H1 (cell line): ENCODE measurements around the gene CCSAP. TPM values are rescaled to one million over a fixed set of nuclear protein-coding genes. Genes with fewer than 3 reads are reported as not detected.

Experiments used
- CTCF ChIA-PET: fragments of 300-600 bp; sonication (Branson Sonifier 250); formaldehyde crosslinking; loops from one replicate; lab custom pipeline; 2021; ENCODE audit not compliant: partially characterized antibody; lab: Charles Lee
- POLR2A ChIA-PET: fragments of 300-600 bp; sonication (Branson Sonifier 250); formaldehyde crosslinking; loops from one replicate; lab custom pipeline; 2021; ENCODE audit warnings: inconsistent platforms; ENCODE audit not compliant: partially characterized antibody; lab: Charles Lee
- DNase-seq, 2 experiments: peaks; one replicate each; pipeline versions ENCODE4 v3.0.0 to v3.0.0-alpha.2; 2010 to 2022; ENCODE audit warnings: low spot score in 2 of 2, low read depth in 1 of 2, mixed read lengths in 1 of 2
- FAIRE-seq: peaks from 2 replicates; lab custom pipeline; 2011; peaks lifted over from hg19 to GRCh38; lab: Jason Lieb, UNC
- H2AFZ ChIP-seq: 2 replicates; pipeline ENCODE4 v1.8.1; 2012; ENCODE audit warnings: low read length, inconsistent platforms
- H2AK5ac ChIP-seq: 2 replicates; pipeline ENCODE4 v1.6.1; 2013; ENCODE audit warnings: low read depth, low read length
- H2BK120ac ChIP-seq: replicated peaks from 2 replicates; pipeline ENCODE3; 2013; ENCODE audit warnings: low read depth, low read length, inconsistent platforms
- H2BK12ac ChIP-seq: 2 replicates; pipeline ENCODE4 v1.6.1; 2013; ENCODE audit warnings: low read depth, low read length
- H2BK15ac ChIP-seq: 2 replicates; pipeline ENCODE4 v1.6.1; 2013; ENCODE audit warnings: low read length
- H2BK20ac ChIP-seq: 2 replicates; pipeline ENCODE4 v1.6.1; 2013; ENCODE audit warnings: low read length
- H2BK5ac ChIP-seq: 2 replicates; pipeline ENCODE4 v1.6.1; 2013; ENCODE audit warnings: low read depth, low read length
- H3K14ac ChIP-seq: 2 replicates; pipeline ENCODE4 v1.6.1; 2013; ENCODE audit warnings: inconsistent platforms; ENCODE audit not compliant: insufficient read length
- H3K18ac ChIP-seq: 2 replicates; pipeline ENCODE4 v1.6.1; 2013; ENCODE audit warnings: low read length; ENCODE audit errors: extremely low read depth
- H3K23ac ChIP-seq: 2 replicates; pipeline ENCODE4 v1.6.1; 2013; ENCODE audit warnings: inconsistent platforms; ENCODE audit not compliant: insufficient read length
- H3K23me2 ChIP-seq: 2 replicates; pipeline ENCODE4 v1.6.1; 2013; ENCODE audit warnings: low read depth, low read length
- H3K27ac ChIP-seq: 2 replicates; pipeline ENCODE4 v1.6.1; 2011; ENCODE audit warnings: low read depth, low read length, inconsistent platforms
- H3K27me3 ChIP-seq, 4 experiments: replicated peaks in 1 of 4; 1 replicate in 1 of 4; 2 replicates in 3 of 4; pipeline versions ENCODE4 v1.6.1 to v1.8.1; 2011 to 2013; ENCODE audit warnings: low read length in 3 of 4, mild to moderate bottlenecking in 3 of 4, inconsistent platforms in 2 of 4, mixed read lengths in 2 of 4, moderate library complexity in 1 of 4; ENCODE audit not compliant: control insufficient read depth in 3 of 4, insufficient read depth in 3 of 4; ENCODE audit errors: extremely low read depth in 1 of 4
- H3K36me3 ChIP-seq, 4 experiments: 2 replicates each; pipeline versions ENCODE4 v1.6.1 to v1.8.1; 2011 to 2013; ENCODE audit warnings: mild to moderate bottlenecking in 4 of 4, low read length in 3 of 4, moderate library complexity in 2 of 4, control low read depth in 1 of 4, inconsistent platforms in 1 of 4; ENCODE audit not compliant: insufficient read depth in 4 of 4, control insufficient read depth in 2 of 4
- H3K4ac ChIP-seq: replicated peaks from 2 replicates; pipeline ENCODE3; 2013; ENCODE audit warnings: low read length, low read depth, mixed read lengths, inconsistent platforms; ENCODE audit not compliant: insufficient read length
- H3K4me1 ChIP-seq, 4 experiments: replicated peaks in 1 of 4; 1 replicate in 1 of 4; 2 replicates in 3 of 4; pipeline versions ENCODE4 v1.6.1 to v1.8.1; 2011 to 2013; ENCODE audit warnings: low read length in 3 of 4, inconsistent platforms in 2 of 4, mixed read lengths in 1 of 4; ENCODE audit not compliant: insufficient read depth in 4 of 4, control insufficient read depth in 3 of 4
- H3K4me2 ChIP-seq, 2 experiments: 2 replicates each; pipeline versions ENCODE4 v1.6.1 to v1.8.1; 2011 to 2013; ENCODE audit warnings: low read depth in 2 of 2, low read length in 2 of 2, control low read depth in 1 of 2, inconsistent platforms in 1 of 2, mild to moderate bottlenecking in 1 of 2; ENCODE audit not compliant: insufficient read depth in 1 of 2
- H3K4me3 ChIP-seq, 4 experiments: fragments of 200-600, 300-600 bp in 1 of 4; sonication (generic), shearing (Covaris generic), sonication (Bioruptor Twin) in 1 of 4; 2 replicates each; pipeline versions ENCODE4 v1.5.1 to v1.8.1; 2011 to 2016; ENCODE audit warnings: low read length in 4 of 4, low read depth in 3 of 4, control low read depth in 2 of 4, inconsistent platforms in 2 of 4, mild to moderate bottlenecking in 2 of 4, mixed read lengths in 1 of 4, moderate library complexity in 1 of 4; ENCODE audit not compliant: insufficient read depth in 2 of 4; ENCODE audit errors: extremely low read depth in 1 of 4
- H3K56ac ChIP-seq: replicated peaks from 2 replicates; pipeline ENCODE3; 2013; ENCODE audit warnings: low read depth, mild to moderate bottlenecking, mixed read lengths, low read length, inconsistent platforms; ENCODE audit not compliant: insufficient read length
- H3K79me1 ChIP-seq: 2 replicates; pipeline ENCODE4 v1.6.1; 2013; ENCODE audit warnings: low read depth, low read length, control low read depth
- H3K79me2 ChIP-seq, 2 experiments: 2 replicates each; pipeline versions ENCODE4 v1.6.1 to v1.8.1; 2012 to 2013; ENCODE audit warnings: low read length in 2 of 2, mild to moderate bottlenecking in 2 of 2, inconsistent platforms in 1 of 2; ENCODE audit not compliant: insufficient read depth in 2 of 2, control insufficient read depth in 1 of 2
- H3K9ac ChIP-seq, 4 experiments: replicated peaks in 1 of 4; 1 replicate in 1 of 4; 2 replicates in 3 of 4; pipeline versions ENCODE4 v1.6.1 to v1.8.1; 2011 to 2013; ENCODE audit warnings: low read depth in 3 of 4, low read length in 3 of 4, control low read depth in 2 of 4, mild to moderate bottlenecking in 2 of 4, moderate library complexity in 2 of 4, inconsistent platforms in 1 of 4; ENCODE audit errors: extremely low read depth in 1 of 4
- H3K9me3 ChIP-seq, 2 experiments: 2 replicates each; pipeline versions ENCODE4 v1.6.1 to v1.8.1; 2012 to 2013; ENCODE audit warnings: mild to moderate bottlenecking in 2 of 2, moderate library complexity in 2 of 2, control low read depth in 1 of 2, inconsistent platforms in 1 of 2, low read depth in 1 of 2, low read length in 1 of 2, mixed read lengths in 1 of 2; ENCODE audit not compliant: insufficient read depth in 2 of 2
- H4K20me1 ChIP-seq, 2 experiments: replicated peaks in 1 of 2; 2 replicates each; pipeline versions ENCODE3 to v1.8.1; 2011 to 2013; ENCODE audit warnings: inconsistent platforms in 2 of 2, low read length in 2 of 2, mild to moderate bottlenecking in 1 of 2; ENCODE audit not compliant: insufficient read depth in 2 of 2, control insufficient read depth in 1 of 2
- H4K5ac ChIP-seq: 2 replicates; pipeline ENCODE4 v1.6.1; 2013; ENCODE audit warnings: low read length, low read depth, mixed read lengths, inconsistent platforms; ENCODE audit not compliant: insufficient read length
- H4K8ac ChIP-seq: 2 replicates; pipeline ENCODE4 v1.8.0; 2013; ENCODE audit warnings: mild to moderate bottlenecking, moderate library complexity, low read length, inconsistent platforms; ENCODE audit not compliant: insufficient read depth; ENCODE audit errors: extremely low read depth
- H4K91ac ChIP-seq: replicated peaks from 2 replicates; pipeline ENCODE3; 2013; ENCODE audit warnings: low read length, mixed read lengths, inconsistent platforms; ENCODE audit not compliant: insufficient read length
- CBX8 ChIP-seq: fragments of 300-800, 300-1000 bp; sonication (generic); IDR thresholded peaks from 2 replicates; pipeline ENCODE4 v1.7.1; 2016; ENCODE audit warnings: low read depth, low read length, borderline replicate concordance
- CTCF ChIP-seq, 3 experiments: IDR thresholded peaks; 1 replicate in 2 of 3; 2 replicates in 1 of 3; pipeline versions ENCODE4 v1.5.1 to v1.6.1; 2011; ENCODE audit warnings: low read length in 3 of 3, mild to moderate bottlenecking in 3 of 3, inconsistent platforms in 2 of 3, low read depth in 1 of 3, moderate library complexity in 1 of 3; ENCODE audit not compliant: insufficient read depth in 1 of 3; ENCODE audit errors: control extremely low read depth in 1 of 3
- EGR1 ChIP-seq: IDR thresholded peaks from 2 replicates; pipeline ENCODE4 v1.6.1; 2011; ENCODE audit warnings: low read depth, low read length, borderline replicate concordance
- GABPA ChIP-seq: IDR thresholded peaks from 2 replicates; pipeline ENCODE4 v1.6.1; 2011; ENCODE audit warnings: mild to moderate bottlenecking, low read length, moderate library complexity, borderline replicate concordance; ENCODE audit not compliant: insufficient read depth
- HDAC6 ChIP-seq: IDR thresholded peaks from one replicate; pipeline ENCODE4 v1.7.1; 2012; ENCODE audit warnings: low read depth, mild to moderate bottlenecking, inconsistent platforms, low read length, moderate library complexity
- KDM1A ChIP-seq: fragments of 200-600, 300-600 bp; sonication (generic); IDR thresholded peaks from 2 replicates; pipeline ENCODE4 v1.7.1; 2016; ENCODE audit warnings: mild to moderate bottlenecking, low read length, borderline replicate concordance
- NRF1 ChIP-seq: IDR thresholded peaks from 2 replicates; pipeline ENCODE4 v1.6.1; 2011; ENCODE audit warnings: mild to moderate bottlenecking, low read depth, low read length, improper control_type of control experiment
- SAP30 ChIP-seq: fragments of 300-600 bp; sonication (generic); IDR thresholded peaks from 2 replicates; pipeline ENCODE4 v1.7.1; 2012; ENCODE audit warnings: low read length, moderate library complexity, mild to moderate bottlenecking, inconsistent platforms; ENCODE audit not compliant: insufficient read depth, insufficient replicate concordance
- SIRT6 ChIP-seq: IDR thresholded peaks from one replicate; pipeline ENCODE4 v1.7.1; 2012; ENCODE audit warnings: low read length, inconsistent platforms
- TEAD4 ChIP-seq: IDR thresholded peaks from 2 replicates; pipeline ENCODE4 v1.6.1; 2012; ENCODE audit warnings: low read depth, low read length, inconsistent platforms, mixed read lengths
- YY1 ChIP-seq: IDR thresholded peaks from 2 replicates; pipeline ENCODE4 v1.6.1; 2011; ENCODE audit warnings: low read depth, mild to moderate bottlenecking, low read length
- WGBS, 2 experiments: shearing (Covaris generic) in 1 of 2; methylation state at CpG; one replicate each; pipeline versions ENCODE4 v1.1.6 to v1.1.7; 2013 to 2015; ENCODE audit warnings: low lambda C conversion rate in 2 of 2, mixed read lengths in 2 of 2, inconsistent platforms in 1 of 2, low coverage in 1 of 2, missing lambda C conversion rate in 1 of 2; ENCODE audit not compliant: insufficient replicate concordance in 2 of 2, insufficient coverage in 1 of 2, insufficient read length in 1 of 2; ENCODE audit errors: extremely low coverage in 1 of 2, missing lambda C conversion rate in 1 of 2; 5-methylcytosine and 5-hydroxymethylcytosine counted together
- polyA plus RNA-seq, 7 experiments: library from polyadenylated mRNA; depleted of rRNA in 3 of 7; stranded (reverse) in 5 of 7; unstranded in 2 of 7; fragments of >200 nt in 5 of 7; fragments of 200-250 nt in 2 of 7; gene quantifications; 1 replicate in 5 of 7; 2 replicates in 1 of 7; 4 replicates in 1 of 7; pipeline versions ENCODE4 v1.2.1 to v1.2.3, GENCODE V29; 2011 to 2013; ENCODE audit warnings: missing spikeins in 2 of 7, mixed read lengths in 2 of 7
- total RNA-seq: library from RNA; stranded (reverse); fragmentation: NEBNext Ultra II Directional; extraction: Animal tissue kit (Norgen Biotek cat#: 25700); gene quantifications from 2 replicates; pipeline ENCODE4 v1.2.1, GENCODE V29; 2021

The CCSAP gene
- total and polyA plus RNA-seq, 2 of the 8 experiments (the other 6 are each of a cell fraction or from before 2014, with no cell fraction given), result 3.5 to 17.2 TPM

- Histone ChIP-seq H3K23me2 (no peaks in the 10 kb centered on the region), H3K23ac (no peak overlapping the region), H3K79me2 (peaks cover 6 to 80% of the 10 kb centered on the region in 2 experiments), H3K4me1 (peaks cover 0 to 4% (median under 1%) of the 10 kb centered on the region in 4 experiments; a peak in 1 of 7 replicates), H3K14ac (no peak overlapping the region), H3K4ac (no peak overlapping the region), H2BK12ac (no peak overlapping the region), H3K9me3 (no peaks in the 10 kb centered on the region), H3K36me3 (no peaks in the 10 kb centered on the region), H2BK20ac (no peak overlapping the region), H3K18ac (no peak overlapping the region), H2BK15ac (no peak overlapping the region), H3K56ac (no peak overlapping the region), H4K91ac (no peak overlapping the region), H3K9ac (no peak overlapping the region), H3K27ac (no peak overlapping the region), H4K8ac (no peak overlapping the region), H2AK5ac (no peak overlapping the region), H2AFZ (no peak overlapping the region), H2BK120ac (no peak overlapping the region), H4K5ac (no peak overlapping the region), H3K27me3 (no peaks in the 10 kb centered on the region), H3K79me1 (peaks cover 16% of the 10 kb centered on the region), H3K4me3 (no peak overlapping the region), H2BK5ac (no peak overlapping the region), H4K20me1 (peaks cover 10 to 11% of the 10 kb centered on the region in 2 experiments), H3K4me2 (no peak overlapping the region)
- ChIA-PET POLR2A (interaction anchor here (0.8 kb wide), 1 partner anchor 31 kb away, joined by 3 read pairs; no protein-coding TSS in a partner anchor), CTCF (interaction anchor here (0.7 kb wide), 1 partner anchor 224 kb away, joined by 3 read pairs; no protein-coding TSS in a partner anchor)
- DNase-seq, result no peak
- 100% methylated on average over 1 of the region's 1 CpG; no CpG with 5 or more reads in 1 of the 2 experiments for WGBS, 2 experiments
- FAIRE-seq, result no peak
- TF ChIP-seq CTCF (IDR thresholded peaks at IDR 0.05; ENCODE audit: control extremely low read depth in 1 of 3, insufficient read depth in 1 of 3, low read depth in 1 of 3, low read length in 3 of 3), result no peak
- no peak for TF ChIP-seq EGR1
- no peak for TF ChIP-seq CBX8
- TF ChIP-seq TEAD4, result no peak
- no peak for TF ChIP-seq GABPA
- TF ChIP-seq KDM1A, result no peak
- no peak for TF ChIP-seq SAP30
- TF ChIP-seq NRF1, result no peak
- TF ChIP-seq SIRT6, result no peak
- no peak for TF ChIP-seq HDAC6
- no peak for TF ChIP-seq YY1
These were observed 61.4 kb downstream of the CCSAP start for GRCh38 chr1:229281339-229281926.
